HG03097 (cell line): Measurements from ENCODE around the gene DCAF15.
"Not testable (repeated sequence)": the region's sequence is repeated elsewhere in the genome, so short reads cannot be mapped to it uniquely, and the experiment has no call there.

ENCODE experiments used
- ATAC-seq: cut with Tn5 transposase; IDR thresholded peaks from one replicate; pipeline ENCODE4 v1.9.1; 2021; ENCODE audit not compliant: unreplicated experiment, low FRiP score

DCAF15 gene

GRCh38 chr19:13958043-13958442, 5.7 kb downstream of the DCAF15 start:
- no peak for ATAC-seq

- no peak for ATAC-seq
Measured at GRCh38 chr19:13959141-13959961, 7.0 kb downstream of the DCAF15 start.

GRCh38 chr19:13959962-13960862, 7.9 kb downstream of the DCAF15 start:
- no peak for ATAC-seq

- ATAC-seq: no peak
Measured at GRCh38 chr19:13960863-13961784, 8.8 kb downstream of the DCAF15 start.

- no peak for ATAC-seq
Measured at GRCh38 chr19:13961826-13962698, 9.8 kb downstream of the DCAF15 start.

- no peak for ATAC-seq
Measured at GRCh38 chr19:13962699-13963602, 10.6 kb downstream of the DCAF15 start.

- ATAC-seq: no peak
Measured at GRCh38 chr19:13963603-13964105, 11.3 kb downstream of the DCAF15 start.

GRCh38 chr19:13964776-13965175, 12.5 kb downstream of the DCAF15 start:
- ATAC-seq: no peak

GRCh38 chr19:13965377-13965896, 13.1 kb downstream of the DCAF15 start:
- no peak for ATAC-seq

GRCh38 chr19:13965926-13966683, 13.8 kb downstream of the DCAF15 start:
- ATAC-seq: no peak

GRCh38 chr19:13966684-13967128, 14.4 kb downstream of the DCAF15 start:
- ATAC-seq: no peak

- not testable (repeated sequence) for ATAC-seq
Measured at GRCh38 chr19:13967206-13967605, 14.9 kb downstream of the DCAF15 start.

GRCh38 chr19:13968383-13968935, 16.1 kb downstream of the DCAF15 start:
- no peak for ATAC-seq

GRCh38 chr19:13968999-13969398, 16.7 kb downstream of the DCAF15 start:
- ATAC-seq: no peak

- ATAC-seq: no peak
Measured at GRCh38 chr19:13969897-13970296, 17.6 kb downstream of the DCAF15 start.

- not testable (repeated sequence) for ATAC-seq
Measured at GRCh38 chr19:13971868-13972267, 19.6 kb downstream of the DCAF15 start.
